ENCODE data around the gene CWC25.
"Not testable (repeated sequence)": the region's sequence is repeated elsewhere in the genome, so short reads cannot be mapped to it uniquely, and the experiment has no call there.

Gene CWC25

DNA sequence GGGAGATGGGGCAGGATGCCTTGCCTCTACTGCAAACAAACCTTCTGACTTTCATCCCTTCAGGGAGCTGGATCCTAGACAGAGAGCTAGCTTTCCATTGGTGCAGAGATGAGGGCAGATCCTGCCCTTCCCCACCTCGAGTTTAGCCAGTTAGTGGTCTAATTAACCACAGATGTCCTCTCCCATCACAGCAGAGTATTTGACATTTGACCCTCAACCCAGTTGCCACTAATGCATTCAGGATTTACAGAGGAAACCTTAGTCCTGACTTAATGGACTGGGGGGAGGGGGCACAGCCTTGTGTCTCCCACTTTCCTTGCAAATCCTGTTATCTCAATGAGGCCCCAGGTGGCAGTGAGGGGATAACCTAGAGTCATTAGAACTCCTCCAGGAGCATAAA lies 35.9 kb downstream of the CWC25 start:
- DNase-seq (ENCODE audit: low read depth in 2 of 2), result no peak

GRCh38 chr17:38787999-38788398 lies 37.1 kb downstream of the CWC25 start:
- DNase-seq (ENCODE audit: low read depth in 2 of 2), result not testable (repeated sequence)

DNA sequence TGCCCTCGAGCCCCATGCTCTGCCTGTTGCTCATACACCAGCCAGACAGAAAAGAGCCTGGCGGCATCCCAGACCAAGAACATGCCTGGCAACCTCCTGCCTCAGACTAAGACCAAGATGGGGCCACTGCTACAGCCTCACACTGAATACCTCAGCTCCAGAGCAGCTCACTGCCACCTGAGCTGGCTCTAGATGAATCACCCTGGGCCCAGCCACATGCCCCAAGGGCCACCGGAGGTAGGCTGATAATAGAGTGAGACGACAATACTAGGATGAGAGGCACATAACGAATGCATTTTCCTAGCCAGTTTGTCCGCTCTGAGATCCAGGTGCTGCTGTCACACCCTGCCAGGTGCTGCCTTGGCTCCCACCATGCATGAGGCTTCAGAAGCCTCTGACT lies 38.7 kb downstream of the CWC25 start:
- DNase-seq (ENCODE audit: low read depth in 2 of 2), result no peak

DNA sequence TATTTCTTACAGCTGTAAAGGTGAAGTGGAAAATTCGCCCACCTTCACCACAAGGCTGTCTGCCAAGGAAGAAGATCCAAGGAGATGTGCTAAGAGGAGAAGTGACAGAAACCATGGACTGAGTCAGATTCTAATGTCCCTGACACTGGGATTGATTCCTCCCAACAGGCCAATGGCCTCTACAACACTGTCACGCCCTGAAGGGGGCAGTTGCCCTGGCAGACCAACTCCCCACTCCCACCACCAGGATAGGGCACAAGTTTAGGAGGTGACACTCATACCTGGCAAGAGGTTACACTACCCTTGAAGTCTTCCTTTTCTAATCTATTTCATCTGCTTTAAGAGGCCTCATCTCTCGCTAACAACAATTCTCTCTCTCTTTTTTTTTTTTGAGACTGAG lies 41.9 kb downstream of the CWC25 start:
- DNase-seq (ENCODE audit: low read depth in 2 of 2), result no peak

DNA sequence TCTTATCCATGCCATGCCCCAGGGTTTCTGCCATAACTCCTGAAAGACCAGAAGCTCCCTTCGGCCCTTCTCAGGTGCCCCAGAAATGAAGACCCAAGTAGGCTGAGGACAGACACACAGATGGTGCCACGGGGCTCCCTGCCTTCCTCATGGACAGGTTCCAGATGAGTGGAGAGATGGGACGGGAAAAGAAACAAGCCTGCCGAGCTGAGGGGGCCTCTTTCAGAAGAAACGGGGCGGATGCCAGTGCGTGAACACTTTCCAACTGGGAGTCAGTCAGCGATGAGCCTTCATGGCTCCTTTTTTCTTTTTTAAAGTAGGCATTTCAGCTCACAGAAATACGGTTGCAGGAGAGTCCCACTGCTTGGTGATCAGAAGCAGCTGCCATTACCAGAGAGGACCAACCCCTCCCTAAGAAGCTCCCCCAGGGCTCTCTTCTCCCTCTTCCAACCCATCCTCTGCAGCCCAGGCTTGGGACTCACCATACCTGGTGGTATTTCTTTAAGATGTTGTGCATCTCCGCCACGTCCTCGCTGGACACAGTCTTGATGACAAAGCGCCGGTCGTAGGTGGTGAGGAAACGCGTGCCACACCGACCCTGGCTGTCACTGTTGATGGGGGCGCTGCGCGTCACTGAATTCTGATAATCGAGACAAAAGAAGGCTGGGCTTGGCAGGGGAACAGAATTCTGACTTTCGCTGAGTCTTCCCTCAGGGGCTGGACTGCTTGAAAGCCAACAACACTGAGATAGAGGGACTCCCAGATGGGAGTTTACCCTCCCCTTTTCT lies 45.0 kb downstream of the CWC25 start:
- DNase-seq (ENCODE audit: low read depth in 2 of 2), result no peak

- no peak for DNase-seq (ENCODE audit: low read depth in 2 of 2)
Observed at GRCh38 chr17:38777641-38778250, 47.4 kb downstream of the CWC25 start.

GRCh38 chr17:38773258-38773657 lies 51.9 kb downstream of the CWC25 start:
- no peak for DNase-seq (ENCODE audit: low read depth in 2 of 2)

DNA sequence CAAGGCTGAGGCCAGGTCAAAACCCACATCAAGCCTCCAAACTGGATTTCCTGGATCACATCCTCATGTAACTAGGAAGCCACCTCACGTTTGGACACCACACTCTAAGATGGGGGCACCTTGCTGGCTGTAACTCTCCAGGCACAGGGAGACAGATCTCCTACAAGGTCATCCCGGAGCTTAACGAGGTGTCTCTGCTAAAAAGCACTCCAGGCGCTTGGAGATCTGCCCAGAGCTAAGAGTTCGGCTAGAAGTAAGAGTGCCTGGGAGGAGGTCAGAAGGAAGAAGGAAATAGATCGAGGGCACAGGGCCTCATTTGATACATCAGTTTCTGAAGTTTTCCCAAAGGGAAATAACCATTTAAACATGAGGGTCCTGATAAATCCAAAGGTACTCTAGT lies 56.7 kb downstream of the CWC25 start:
- no peak for DNase-seq (ENCODE audit: low read depth in 2 of 2)

DNA sequence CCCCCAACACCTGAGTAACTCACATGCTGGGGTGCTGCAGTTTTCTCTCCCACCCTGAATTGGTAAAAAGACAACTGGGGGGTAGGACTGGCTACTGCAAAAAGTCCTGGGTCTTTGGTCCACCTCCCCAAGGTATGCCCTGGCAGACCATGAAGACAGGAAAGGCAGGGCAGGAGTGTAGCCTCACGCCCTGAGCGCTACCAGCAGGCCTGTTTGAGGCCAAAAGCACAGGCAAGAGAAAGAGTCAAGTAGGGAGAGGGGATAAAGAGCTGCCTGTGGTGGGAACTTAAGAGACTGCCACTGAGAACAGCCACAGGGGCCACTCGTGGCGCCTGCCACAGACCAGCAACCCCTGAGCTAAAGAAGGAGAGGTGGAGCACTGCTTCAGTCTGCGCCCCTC lies 58.8 kb downstream of the CWC25 start:
- DNase-seq (ENCODE audit: low read depth in 2 of 2), result no peak

DNA sequence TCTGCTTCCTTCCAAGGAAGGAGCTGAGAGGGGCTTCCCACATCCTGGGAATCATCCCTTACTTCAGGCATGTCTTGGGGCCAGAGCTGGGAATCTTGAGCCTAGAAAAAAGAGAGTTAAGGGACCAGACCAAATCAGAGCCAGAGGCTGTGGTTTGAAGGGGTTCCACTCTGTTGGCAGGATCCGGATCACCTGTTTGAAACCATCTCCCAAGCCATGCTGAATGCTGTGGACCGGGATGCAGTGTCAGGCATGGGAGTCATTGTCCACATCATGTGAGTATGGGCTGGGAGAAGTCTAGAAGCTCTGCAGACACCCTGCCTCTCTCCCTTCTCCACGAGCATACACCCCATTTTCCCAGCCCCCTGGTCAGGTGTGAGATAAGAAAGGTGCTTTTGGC lies 62.9 kb downstream of the CWC25 start:
- DNase-seq (ENCODE audit: low read depth in 2 of 2), result no peak

DNA sequence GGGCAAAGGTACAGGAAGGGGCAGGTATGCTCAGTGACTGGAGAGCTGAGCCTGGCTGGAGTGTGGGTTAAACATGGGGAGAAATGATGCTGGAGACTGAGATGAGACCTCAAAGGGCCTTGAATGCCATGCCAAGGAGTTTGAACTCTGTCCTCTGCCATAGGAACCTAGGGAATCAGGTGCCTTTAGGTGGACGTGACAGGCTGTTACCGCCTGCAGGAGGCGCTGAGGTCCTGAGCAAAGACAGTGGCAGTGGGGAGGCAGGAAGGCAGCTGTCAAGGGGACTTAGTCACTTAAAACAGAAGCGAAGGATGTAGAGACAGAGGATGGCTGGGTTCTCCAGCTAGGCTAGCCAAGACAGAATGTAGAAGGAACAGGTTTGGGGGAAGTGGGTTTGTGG lies 63.5 kb downstream of the CWC25 start:
- DNase-seq (ENCODE audit: low read depth in 2 of 2), result no peak

- DNase-seq (ENCODE audit: low read depth in 2 of 2), result no peak
Observed at GRCh38 chr17:38753071-38753506, 72.0 kb downstream of the CWC25 start.

- peak; percentile 95 to 96 for DNase-seq (ENCODE audit: low read depth in 2 of 2)
Observed at GRCh38 chr17:38752308-38753070, 72.6 kb downstream of the CWC25 start, which contains the start of gene PSMB3. Gene PSMB3, plus strand, starts transcription at chr17:38752741. Its CDS starts 86 bp downstream, at chr17:38752827.

- peak; percentile 80 to 84 for DNase-seq (ENCODE audit: low read depth in 2 of 2)
Observed at GRCh38 chr17:38751808-38752307, 73.3 kb downstream of the CWC25 start.

- no peak for DNase-seq (ENCODE audit: low read depth in 2 of 2)
Observed at GRCh38 chr17:38751144-38751807, 73.8 kb downstream of the CWC25 start.
